ENCODE measurements around the gene PKP1.

The PKP1 gene

DNA sequence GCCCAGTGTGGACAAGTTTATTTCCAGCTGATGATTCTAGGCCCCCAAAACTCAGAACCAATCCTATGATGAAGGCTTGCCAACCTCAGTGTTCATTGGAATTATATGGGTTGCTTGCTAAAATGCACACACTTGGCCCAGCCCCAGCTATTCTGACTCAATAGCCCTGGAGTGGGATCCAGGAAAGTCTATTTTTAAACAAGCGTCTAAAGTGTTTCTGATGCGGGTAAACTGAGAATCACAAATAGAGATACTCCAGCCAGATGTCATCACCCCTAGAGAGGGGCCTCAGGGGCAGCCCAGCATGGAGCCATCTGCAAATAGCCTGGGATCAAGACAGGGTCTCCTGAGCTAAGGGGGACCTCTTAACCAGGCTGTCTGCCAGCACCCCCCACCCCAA is 46.0 kb downstream of the PKP1 start:
- DNase-seq (ENCODE audit: low read depth) = no peak

DNA sequence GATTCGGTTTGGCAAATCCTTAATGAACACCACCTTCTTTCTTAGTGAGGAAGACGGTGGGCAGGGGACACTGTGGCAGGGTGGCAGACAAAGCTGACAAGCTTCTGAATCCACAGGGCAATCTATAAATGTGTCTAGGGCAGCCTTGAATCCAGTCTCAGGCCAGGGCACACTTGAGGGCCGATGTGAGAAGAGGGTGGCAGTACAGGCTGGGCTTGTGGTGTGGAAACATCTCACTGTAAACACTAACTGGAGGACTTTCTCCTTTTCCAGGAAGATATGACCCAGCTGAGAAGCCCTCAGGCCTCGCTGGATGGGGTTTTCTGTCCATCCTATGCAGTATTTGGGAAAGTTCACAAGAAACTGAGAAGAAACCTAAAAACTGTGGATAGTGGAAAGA is 46.5 kb downstream of the PKP1 start:
- DNase-seq (ENCODE audit: low read depth) = no peak

DNA sequence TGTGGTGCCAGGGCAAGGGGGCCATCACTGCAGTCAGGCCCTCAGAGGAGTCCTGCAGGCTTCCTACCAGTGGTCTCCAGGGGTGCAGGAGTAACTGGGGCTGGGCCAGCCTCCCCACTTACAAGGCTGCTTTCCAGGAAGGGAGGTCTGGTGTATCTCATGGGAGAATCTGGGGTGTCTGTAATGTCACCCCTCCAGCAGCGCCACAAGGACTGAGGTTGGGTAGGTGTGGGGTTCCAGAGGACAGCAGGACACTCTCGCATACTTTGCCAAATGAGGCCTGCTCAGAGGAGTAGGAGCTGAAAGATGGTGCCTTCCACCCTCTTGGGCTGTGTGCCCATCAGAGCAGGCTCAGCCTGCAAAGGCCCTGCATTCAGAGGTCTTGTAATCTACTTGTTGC is 47.2 kb downstream of the PKP1 start:
- no peak for DNase-seq (ENCODE audit: low read depth)

DNA sequence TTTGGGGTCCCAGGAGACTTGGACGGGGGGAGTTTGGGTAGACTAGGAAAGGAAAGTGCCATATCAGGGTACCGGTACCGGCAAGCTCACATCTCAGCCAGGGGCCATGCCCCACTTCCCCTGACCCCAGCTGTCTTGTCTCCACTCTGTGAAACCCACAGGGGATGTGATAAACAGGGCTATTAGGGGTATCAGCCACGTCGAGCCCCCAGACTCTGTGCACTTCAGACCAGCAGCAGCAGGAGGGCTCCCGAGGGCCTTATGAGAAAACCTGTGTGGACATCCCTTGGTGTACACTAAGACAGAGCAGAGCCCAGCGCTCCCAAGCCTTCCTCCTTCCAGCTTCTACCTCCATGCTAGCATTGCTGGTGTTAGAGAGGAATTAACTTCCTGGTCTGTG is 47.9 kb downstream of the PKP1 start:
- DNase-seq (ENCODE audit: low read depth) = no peak

DNA sequence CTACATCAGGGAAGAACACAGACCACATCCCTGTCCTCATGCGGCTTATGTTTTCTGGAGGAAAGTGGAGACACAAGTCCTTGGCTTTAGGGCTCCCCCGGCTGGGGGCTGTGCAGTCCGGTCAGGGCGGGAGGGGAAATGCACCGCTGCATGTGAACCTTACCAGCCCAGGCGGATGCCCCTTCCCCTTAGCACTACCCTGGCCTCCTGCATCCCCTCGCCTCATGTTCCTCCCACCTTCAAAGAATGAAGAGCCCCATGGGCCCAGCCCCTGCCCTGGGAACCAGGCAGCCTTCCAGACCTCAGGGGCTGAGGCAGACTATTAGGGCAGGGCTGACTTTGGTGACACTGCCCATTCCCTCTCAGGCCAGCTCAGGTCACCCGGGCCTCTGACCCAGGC is 48.7 kb downstream of the PKP1 start:
- no peak for DNase-seq (ENCODE audit: low read depth)

DNA sequence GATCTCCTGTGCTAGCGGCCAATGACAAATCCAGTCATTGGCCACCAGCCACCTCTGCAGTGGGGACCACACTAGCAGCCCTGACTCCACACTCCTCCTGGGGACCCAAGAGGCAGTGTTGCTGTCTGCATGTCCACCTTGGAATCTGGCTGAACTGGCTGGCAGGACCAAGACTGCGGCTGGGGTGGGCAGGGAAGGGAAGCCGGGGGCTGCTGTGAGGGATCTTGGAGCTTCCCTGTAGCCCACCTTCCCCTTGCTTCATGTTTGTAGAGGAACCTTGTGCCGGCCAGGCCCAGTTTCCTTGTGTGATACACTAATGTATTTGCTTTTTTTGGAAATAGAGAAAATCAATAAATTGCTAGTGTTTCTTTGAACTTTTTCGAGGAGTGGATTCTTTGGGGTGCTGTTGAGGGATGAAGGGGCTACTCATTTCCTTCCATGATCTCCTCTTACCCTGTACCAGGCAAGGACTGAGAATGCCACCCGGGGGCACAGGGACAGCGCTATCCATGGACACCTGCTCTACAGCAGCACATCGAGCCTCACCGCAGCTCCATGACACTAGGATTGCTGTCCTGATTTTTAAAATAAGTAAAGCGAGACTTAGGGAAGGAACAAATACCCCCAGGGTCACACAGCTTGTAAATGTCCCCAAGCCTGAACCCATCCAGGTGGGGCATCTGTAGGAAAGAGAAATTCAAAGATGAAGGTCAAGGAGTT is 49.5 kb downstream of the PKP1 start:
- no peak for DNase-seq (ENCODE audit: low read depth)

DNA sequence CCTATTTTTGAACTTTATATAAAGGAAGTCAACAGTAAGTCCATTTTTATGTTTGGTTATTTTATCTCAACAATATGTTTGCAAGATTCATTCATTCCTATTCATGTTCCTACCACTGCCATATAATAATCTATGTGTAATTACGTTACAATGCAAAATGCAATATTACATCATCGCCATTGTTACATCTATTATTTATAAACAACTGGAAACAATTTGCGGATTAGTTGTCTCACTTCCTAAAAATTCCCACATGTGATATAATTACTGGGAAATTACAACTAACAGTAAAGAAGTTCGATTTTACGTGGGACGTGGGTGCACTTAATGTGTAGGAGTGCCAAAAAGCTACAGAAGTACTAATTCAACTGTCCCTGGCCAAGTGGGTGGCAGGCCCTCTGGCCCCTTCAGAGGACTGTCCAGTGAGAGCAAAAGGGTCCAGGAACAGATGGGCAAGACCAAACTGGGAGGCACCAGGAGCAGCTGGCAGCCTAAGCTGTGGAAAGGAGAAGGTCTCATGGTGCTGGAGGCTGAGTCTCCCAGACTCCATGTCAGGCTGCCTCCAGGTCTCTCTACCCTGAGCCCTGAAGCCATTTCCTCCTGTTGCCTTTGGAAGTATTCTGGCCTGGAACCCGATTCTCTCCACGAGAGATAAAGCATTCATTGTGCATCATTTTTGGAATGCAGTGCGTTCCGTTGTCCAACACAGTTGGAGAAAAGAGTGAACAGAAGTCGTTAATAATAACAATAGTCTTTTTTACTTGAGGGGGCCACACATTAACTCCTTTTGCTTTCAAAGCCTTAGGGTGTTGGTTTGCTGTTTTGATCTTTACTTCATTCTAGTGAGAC is 51.2 kb downstream of the PKP1 start:
- no peak for DNase-seq (ENCODE audit: low read depth)

DNA sequence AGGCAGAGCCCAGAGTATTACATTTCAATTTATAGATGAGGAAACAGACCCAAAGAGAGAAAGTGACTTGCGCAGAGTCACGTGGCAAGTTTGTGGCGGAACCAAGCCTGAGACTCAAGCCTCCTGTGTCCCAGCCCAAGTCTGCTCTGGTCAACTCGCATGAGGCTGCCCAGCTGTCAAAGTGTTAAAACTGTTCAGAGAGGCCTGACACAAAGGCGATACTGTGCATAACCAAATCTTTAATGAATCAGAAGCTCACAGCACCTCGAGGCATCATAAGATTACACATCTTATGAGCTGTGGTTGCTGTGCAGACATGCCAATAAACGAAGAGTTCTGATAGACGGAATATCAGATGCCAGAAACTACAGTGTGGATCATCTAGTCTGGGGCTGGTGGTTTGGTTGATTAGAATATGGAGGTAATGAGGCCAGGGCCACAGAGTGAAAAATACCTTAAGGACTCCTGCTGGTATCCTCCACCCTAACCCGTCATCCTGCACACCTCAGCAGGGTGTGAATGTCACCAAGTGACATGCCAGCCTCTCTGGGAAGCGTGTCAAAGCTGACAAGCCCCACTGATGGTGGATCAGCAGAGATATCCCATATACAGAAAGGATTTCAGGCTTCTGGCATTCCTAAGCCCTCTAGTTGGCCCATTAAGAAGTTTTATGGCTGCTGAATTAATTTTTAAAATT is 52.0 kb downstream of the PKP1 start:
- DNase-seq (ENCODE audit: low read depth) = no peak

DNA sequence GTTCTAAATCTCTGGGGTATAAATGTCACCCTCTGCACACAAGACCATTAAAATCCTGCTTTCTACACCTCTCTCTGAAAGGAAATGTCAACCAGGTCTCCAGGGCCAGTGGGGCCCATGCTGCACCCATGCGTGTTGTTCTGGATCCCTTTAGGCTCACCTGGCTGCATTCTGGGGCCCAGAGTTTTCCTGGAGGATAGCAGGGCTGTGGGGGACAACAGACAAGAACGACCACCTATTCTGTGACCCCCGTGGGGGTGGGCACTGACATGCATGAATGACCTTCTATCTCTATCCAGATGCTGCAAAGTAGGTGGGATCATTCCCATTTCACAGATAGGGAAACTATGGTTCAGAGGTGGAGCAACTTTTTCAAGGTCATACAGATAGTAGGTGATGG is 52.6 kb downstream of the PKP1 start:
- no peak for DNase-seq (ENCODE audit: low read depth)

DNA sequence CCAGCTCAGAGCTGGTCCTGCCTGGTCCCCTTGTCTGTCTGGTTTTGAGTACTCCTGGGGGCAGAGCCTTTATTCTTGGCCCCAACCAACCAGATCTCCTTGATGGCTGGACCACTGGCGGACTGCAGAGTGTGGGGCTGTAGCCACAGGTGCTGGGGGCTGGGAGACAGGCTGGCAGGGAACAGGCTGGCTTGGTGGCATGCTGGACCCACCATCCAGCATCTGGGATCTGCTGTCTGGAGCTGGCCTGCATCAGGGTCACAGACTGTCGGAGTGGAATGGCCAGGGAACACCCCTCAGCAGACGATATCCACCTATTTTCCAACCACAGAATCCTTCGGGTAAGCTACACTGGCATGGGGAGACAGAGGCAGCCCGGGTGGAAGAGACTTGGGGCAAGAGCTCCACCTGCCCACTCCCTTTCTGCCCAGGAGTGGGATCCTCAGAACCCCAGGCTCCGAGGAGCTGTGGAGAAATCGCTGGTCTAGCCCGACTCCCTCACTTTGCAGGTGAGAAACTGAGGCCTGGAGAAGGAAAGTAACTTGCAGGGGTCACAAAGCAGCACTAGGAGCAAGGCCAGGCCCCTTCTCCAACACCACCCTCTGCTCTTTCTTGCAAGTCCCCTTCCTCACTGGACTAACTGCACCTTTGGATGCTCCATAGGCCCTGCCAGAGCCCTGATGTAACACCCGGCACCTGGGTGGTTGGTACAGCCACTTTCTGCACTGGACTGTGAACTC is 53.6 kb downstream of the PKP1 start:
- no peak for DNase-seq (ENCODE audit: low read depth)

DNA sequence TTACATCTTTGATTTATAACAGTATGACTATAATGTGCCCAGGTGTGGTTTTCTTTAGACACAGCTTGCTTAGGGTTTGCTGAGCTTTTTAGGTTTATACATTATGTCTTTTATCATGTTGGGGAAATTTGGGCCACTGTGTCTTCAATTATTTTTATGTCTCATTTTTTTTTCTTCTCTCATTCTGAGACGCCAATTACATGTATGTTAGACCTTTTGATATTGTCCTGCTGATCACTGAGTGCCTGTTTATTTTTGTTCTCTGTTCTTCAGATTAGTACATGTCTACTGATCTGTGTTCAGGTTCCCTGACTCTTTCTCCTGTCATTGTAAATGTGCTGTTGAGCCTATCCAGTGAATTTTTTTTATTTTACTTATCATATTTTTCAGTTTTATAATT is 58.1 kb downstream of the PKP1 start:
- DNase-seq (ENCODE audit: low read depth) = no peak

DNA sequence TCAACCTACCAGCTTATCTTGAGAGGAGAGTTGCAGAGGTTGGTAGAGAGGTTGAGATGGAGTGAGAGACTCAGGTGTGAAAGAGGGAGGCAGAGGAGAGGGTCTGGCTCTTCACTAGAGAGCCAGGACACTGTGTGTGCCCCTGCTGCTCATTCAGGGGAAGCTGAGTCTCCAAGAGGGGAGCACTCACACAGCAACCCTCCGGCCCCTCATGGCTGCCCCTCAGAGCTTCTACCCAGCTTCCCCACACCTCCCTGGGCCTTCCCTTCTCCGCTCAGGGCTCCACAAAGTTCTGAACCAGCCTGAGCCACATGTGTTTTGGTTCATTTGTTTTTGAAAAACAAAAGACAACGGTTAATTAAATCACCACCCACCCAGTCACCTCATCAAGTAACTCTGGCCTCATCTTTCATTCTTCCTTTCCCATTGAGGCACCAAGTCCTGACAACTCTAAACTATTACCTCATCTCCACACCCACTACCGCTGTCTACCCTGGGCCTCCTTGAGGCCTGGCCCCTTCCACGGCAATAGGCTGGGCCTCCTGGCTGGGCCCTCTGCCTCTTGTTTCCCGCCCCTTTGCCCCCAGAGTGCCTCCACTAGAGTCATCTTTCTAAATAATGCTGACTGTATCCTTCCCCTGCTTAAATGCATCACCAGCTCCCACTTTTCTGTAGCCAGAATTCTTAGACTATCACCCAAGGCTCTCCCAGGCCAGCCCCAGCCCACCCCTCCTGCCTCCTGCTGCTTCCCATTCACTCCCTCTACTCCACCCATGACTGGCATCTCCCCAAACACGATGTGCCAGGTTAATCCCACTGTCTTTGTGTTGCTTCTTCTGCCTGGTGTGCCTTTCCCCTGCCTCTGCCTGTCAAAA is 61.1 kb downstream of the PKP1 start:
- DNase-seq (ENCODE audit: low read depth) = no peak

DNA sequence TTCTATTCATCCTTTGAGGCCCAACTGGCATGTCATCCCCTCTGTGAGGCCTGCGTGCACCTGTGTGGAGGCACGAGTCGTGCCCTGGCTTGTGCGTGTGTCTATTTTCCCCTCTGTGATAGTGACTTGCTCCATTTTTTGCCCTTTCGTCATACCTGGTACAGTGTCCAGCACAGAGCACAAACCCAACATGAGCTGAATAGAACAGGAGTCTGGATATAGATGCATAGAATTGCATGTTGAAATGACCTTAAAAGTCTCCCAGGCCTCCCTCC is 61.7 kb downstream of the PKP1 start:
- DNase-seq (ENCODE audit: low read depth) = no peak

DNA sequence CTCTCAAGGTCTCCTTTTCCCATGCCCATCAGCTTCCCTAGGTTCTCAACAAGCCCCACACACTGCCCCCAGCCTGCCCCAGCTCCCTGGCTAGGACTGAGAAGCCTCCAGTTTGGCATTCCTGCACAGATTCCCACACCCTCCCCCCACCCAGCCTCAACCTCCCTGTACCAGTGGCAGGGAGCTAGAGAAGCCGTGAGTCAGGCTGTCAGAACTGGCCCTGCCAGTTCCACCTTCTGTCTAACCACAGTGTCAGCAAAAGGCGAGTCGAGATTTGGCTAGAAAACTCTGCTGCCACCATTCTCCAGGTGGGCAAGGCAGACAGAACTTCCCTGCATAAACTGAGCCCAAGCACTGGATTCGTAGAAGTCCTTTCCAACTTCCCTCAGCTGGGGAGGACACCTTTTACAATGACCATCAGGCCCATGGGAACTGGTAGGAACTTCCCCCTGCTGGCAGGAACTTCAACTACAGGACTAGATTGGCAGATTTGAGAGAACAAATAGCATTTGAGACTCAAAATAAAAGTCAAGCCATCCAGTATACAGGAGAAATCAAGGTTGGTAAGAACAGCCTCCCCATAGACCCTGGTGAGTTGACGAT is 63.1 kb downstream of the PKP1 start:
- DNase-seq (ENCODE audit: low read depth) = no peak

DNA sequence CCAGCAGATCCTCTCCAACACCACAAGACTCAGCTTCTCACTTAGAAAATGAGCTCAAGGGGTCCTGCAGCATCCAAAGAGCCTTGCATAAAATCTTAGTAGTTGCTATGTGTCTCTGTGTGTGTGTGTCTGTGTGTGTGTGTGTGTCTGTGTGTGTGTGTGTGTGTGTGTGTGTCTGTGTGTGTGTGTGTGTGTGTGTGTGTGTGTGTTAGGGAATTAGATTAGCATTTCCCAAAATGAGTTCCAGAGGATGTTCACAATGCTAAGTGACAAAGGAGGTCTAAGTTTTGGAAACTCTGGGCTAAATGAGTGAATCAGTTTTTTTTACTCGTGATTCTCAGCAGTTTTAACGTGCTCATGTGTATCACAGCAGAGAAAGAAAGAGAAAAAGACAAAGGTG is 63.7 kb downstream of the PKP1 start:
- no peak for DNase-seq (ENCODE audit: low read depth)

DNA sequence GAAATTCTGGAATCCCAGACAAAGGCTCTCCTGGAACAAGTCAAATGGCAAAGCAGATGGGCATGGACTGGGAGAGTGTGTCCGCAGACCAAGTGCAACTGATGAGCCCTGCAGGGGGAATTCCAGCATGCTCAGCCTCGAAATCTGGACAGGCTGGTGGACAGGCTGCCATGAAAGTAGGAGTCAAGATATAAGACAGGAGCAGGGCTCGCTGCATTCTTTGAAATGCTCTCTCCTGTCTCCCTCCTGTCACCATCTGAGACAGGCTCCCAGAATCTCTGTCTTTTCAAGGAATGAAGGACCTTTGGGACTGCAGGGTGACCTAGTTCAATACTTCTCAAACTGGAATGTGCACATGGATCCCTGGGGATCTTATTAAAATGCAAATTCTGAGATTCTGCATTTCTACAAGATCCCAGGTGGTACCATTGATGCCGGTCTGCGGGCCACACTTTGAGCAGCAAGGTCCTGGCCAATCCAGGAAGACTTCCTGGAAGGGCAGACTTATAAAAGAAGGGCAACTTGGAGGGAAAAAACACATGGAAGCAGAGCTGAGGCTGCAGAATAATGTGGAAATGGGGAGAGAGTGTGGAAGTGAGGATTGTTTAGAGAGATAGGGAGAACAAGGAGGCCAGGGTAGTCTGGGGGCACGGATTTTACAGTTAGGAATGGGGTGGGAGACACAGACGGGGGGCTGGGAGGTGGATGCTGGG is 64.3 kb downstream of the PKP1 start:
- DNase-seq (ENCODE audit: low read depth) = no peak

DNA sequence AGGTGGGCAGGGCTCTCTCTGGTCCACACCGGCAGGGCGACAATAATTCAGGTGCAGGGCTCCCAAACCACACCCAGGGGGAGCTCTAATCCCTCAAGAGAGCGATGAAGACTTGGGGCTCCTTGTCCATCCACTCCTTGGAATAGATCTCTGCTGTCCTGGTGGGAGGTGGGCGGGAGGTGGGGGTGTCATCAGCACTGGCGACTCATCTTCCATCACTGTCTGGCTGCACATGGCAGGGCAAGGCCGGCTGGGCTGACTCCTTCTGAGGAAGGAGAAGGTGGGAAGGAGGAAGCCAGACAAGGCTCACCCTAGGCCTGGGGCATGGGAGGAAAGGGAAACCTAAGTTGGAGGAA is 64.9 kb downstream of the PKP1 start:
- no peak for DNase-seq (ENCODE audit: low read depth)

DNA sequence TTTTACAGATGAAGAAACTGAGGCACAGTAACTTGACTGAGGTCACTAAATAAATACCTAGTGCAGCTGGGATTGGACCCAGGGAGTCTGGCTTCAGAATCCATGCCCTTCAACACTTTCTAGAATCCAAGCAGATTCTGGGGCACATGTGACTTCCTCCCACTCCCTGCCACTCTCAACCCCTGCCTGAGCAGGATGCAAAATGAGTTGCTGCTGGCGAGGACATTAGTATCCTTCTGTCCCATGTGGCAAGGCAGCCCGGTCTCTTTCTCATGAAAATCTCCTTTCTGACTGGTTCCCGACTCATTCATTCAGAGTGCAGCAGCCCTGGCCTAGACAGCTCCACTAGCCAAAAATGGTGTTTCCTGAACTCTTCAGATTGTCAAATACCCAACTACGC is 65.8 kb downstream of the PKP1 start:
- DNase-seq (ENCODE audit: low read depth) = no peak

DNA sequence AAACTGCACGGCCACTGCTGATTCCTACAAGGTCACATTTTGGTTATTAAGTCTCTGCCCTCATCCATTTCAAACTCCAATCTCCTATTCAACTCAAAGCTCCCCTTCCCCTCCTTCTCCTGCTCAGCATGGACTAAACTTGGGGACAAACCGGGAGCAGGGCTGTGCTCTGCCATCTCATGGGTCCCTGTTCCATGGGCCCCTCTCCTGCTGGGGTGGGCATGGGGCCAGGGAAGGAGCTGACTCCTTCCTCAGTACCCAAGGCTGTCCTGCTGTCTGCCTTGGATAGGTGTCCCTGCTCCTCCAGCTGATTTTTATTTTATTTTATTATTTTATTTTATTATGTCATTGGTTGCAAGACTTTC is 67.0 kb downstream of the PKP1 start:
- DNase-seq (ENCODE audit: low read depth) = no peak

DNA sequence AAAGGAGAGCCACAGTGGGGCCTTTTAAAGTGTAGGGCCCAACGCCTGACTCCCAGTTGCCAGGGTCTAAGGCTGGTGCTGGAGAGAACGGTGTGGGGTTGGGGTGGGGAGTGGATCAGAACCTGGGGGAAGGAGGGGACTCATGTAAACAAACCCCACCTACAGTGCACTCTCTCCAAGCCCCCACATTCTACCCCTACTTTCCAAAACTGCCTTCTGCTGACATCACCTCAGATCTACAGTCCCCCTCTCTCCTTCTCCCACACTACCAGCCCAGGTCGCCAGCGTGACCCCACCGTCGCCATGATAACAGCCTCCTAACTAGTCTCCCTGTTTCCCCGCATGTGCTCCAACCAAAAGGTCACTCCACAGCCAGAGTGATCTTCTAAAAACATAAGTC is 67.6 kb downstream of the PKP1 start:
- DNase-seq (ENCODE audit: low read depth) = no peak

DNA sequence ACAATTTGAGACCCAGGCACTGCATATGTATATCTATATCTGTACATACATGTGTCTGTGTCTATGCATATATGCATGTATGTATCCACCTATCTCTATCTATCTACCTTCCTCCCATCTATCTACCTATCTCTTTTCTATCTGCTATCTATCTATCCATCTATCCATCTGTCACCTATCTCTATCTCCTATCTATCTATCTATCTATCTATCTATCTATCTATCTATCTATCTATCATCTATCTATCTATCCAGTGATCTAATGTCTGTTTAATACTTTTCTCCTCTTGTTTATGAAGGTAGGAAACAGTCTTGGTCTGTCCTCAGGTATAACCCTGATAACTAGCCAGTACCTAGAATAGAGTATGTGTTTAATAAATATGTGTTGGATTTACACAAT is 68.3 kb downstream of the PKP1 start:
- no peak for DNase-seq (ENCODE audit: low read depth)

Measured in stimulated activated CD8-positive, alpha-beta memory T cell treated with anti-CD3 and anti-CD28 coated beads, Interleukin-12 subunit alpha, Interleukin-12 subunit beta, amount 100 ng/mL, for 1 hour (primary cell).